Endometrial microvascular endothelial cells (primary cell): Measurements from ENCODE around the gene SMR3A. TPM values are rescaled to one million over a fixed set of nuclear protein-coding genes. Genes with fewer than 3 reads are reported as not detected.

Source experiments
- in situ Hi-C: cut with HindIII; loops from 2 replicates; pipeline ENCODE4 v1.10.0; 2017; ENCODE audit warnings: low sequenced_read_pairs, low pct_unique_long_range_greater_than_20kb; ENCODE audit errors: inconsistent ontology term
- total RNA-seq: library from RNA; depleted of rRNA; stranded (reverse); fragments of >200 nt; gene quantifications from one replicate; pipeline ENCODE4 v1.2.3, GENCODE V29; 2015; ENCODE audit errors: inconsistent ontology term

Gene SMR3A
- total RNA-seq = not detected

DNA sequence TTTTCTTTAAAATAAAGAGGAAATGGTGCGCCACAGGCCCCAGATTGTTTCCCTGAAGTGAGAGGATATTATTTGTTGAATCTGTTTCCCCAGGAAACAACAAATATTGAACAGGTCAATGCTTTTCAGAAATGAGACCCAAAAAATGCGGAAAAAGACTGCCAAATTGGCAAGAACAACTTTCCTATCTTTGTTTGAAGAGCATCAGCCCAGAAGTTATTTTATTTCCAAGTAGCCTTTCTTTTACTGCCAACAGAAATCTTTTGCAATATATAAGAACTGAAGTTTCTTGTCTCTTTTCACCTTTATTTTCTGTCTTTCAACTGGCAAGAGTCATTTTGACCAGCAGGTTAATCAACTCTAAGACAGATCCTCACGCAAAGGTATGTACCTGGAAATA, at the start of gene SMR3A:
SMR3A (plus strand) TSS at position 301 of the 400 bp plus-strand sequence. CDS start 1,356 bp downstream, outside the sequence.
- in situ Hi-C loops = no loop called here

DNA sequence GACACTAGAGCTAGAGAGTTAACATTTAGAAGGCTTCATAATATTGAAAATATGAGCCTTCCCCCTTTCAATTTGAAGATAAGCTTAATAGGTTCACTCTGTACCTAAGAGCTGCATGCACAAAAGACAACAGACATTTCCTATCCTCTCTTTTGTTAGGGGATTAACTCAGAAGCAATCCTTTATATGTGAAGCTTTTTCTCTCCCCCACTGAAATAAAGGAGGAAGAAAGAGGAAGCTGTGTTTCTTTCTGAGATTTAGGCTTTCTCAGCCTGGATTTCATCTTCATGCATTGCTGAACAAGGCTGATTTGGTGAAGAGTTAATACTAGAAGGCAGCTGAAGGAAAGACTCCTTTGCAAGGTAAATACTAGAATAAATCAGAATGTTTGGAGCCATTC, 46.8 kb upstream of the SMR3A start:
- in situ Hi-C loops = no loop called here

DNA sequence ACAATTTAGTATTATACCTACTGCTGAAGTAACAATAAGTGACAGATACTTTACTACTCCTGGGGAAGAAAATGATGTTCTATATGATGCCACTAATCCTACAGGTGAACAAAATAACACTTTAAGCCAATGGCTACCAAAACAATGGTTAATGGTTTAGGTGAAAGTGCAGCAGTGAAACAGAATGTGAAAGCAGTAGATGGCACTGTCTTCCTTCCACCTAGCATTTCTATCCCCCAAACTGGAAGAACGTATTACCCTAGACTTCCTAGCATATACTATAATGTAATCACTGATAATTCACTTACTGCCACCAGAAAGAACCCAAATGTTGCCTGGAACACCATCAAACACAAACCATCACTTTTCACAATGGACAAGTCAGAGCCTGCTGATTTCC, 44.6 kb upstream of the SMR3A start:
- in situ Hi-C loops = no loop called here

DNA sequence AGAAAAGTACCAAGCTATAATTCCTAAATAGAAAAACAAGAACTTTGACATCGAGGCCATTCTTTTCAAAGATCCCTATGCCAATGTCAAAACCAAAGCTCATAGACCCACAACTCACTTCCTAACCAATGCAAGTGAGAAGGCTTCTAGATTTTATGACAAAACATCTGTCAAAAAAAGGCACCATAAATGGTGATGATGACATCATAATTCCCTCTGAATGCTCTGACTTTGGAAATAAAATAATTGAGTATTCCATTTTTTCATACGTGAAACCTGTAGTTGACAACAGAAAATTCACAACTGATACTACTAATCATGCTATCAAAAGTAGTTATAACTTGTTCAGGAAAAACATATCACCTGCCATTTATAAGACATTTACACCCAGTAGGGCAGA, 34.5 kb upstream of the SMR3A start:
- in situ Hi-C loops = no loop called here

DNA sequence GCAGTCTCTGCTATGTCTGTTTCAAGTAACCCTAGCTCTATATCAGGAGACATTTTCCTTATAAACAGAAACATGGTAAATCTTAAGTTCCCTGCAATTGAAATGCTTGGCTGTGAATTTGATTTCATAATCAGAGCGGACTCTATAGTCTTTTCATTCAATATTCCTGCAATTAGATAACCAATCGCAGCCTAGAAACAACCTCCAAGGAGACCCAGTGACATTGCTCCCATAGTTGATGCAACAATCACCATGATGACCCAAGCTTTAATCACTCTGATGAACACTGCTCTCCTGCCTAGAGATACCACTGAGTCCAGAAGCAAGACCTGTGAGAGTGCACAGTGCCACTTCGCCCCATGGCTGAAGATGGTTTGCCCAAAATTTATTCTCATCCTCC, 25.9 kb upstream of the SMR3A start, which contains the start of gene CABS1:
CABS1 (plus strand) TSS at position 301 of the 400 bp plus-strand sequence; CDS start at position 360, 59 bp downstream.
- in situ Hi-C loops = no loop called here

DNA sequence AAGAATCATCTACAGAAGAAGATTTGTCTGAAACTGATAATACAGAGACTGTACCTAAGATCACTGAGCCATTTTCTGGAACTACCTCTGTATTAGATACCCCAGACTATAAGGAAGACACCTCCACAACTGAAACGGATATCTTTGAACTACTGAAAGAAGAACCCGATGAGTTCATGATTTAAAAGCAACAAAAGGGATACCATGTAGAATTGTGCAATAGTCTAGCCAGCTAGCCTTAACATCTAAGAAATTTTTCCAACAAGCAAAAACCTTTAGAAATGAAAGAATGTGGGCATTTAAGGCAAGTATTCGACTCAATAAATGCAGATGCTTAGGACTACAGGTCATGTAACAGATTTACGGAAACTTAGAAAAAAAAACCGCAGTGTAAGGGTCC, 24.5 kb upstream of the SMR3A start:
- in situ Hi-C loops = no loop called here

DNA sequence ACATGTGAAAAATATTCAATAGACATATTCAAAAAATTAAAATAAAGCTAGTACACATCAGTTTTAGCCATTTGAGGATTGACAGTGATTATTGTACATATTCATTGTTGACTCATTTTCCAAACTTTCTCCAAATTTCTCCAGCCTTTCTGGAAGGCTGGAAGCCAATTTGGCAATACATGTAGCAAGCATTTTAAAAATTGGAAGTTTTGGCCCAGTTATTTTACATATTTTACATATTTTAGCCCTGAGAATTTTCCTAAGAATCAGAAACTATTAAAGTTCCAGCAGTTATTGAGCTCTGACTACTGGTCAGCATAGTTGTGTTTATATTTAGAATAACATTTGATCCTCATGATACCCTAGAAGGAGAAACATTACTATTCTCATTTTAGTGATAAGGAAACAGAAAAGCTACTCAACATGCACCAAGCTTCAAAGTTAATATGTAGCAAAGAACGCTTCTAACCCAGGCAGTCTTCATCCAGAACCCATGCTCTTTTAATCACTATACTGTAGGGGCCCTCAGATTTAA, 22.6 kb upstream of the SMR3A start:
- in situ Hi-C loops = no loop called here

DNA sequence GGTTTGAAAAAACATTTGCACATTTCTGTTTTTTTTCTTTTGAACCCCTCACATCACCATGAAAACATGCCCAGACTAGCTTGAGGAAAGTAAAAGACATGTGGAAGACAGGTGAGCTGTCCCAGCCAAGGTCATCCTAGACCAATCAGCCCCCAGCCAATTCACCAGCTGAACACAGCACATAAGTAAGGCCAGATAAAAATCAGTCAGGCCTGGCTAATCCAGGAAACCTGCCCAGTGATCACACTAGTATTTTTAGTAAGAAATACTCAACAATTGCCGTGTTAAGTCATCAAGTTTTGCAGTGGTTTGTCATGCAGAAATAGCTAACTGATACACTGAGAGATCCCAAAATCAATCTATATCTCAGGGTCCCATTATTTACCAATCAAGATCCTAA, 4.4 kb upstream of the SMR3A start:
- in situ Hi-C loops = no loop called here

DNA sequence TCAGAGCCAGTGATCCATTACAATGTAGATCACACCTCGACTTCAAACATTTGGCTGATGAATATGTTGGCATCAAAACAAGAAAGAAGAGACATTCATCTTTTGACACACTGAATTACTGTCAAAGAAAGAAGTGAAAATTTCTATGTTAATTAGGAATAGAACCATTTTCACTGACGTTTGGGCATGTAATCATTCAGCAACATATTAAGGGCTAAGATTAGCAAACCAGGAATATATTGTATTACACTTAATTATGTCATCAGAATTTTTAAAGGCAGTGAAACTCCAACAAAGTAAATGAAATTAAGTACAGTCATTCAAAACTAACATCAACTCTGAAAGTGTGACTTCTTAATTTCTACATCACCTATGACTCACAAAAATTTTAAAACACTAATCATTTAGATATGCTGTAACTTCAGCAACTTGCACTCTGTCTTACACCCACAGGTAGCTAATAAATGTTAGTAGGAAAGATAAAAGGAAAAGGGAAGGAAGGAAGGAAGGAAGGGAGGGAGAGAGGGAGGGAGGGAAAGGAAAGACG, 1.4 kb upstream of the SMR3A start:
- in situ Hi-C loops = no loop called here

DNA sequence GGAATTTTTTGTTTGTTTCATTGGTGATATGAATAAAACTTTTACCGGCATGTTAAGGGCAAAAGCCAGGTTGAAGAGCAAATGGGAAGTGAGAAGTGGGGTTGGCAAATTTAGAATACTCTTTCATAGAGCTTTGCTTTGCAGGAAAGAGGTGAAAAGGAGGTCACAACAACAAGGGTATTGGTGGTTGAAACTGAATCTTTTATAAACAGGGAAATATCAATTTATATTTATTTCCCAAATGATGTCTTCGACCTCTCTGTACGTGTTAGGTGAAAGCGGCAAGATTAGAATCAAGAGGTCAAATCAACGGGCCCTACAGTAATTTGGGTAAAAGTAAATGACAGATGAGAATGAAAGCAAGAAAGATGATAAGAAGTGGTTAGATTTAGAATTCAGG, 3.4 kb downstream of the SMR3A start:
- in situ Hi-C loops = no loop called here

DNA sequence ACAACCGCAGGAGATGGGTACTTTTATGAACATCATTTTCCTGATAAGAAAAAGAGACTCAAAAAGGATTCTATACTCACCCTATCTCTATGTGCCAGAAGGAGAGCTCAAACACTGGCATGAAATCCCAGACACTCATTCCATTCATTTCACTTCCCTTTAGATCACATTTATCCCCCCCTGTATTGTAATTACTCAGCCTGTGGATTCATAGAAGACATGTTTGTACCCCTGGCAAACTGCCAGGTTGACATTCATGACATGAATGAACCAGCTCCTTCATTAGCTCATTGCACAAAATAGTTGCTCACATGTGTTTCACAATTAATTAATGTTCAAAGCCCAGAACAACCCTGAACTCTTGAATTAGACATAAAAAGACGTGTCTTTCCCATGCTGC, 4.9 kb downstream of the SMR3A start:
- in situ Hi-C loops = no loop called here

DNA sequence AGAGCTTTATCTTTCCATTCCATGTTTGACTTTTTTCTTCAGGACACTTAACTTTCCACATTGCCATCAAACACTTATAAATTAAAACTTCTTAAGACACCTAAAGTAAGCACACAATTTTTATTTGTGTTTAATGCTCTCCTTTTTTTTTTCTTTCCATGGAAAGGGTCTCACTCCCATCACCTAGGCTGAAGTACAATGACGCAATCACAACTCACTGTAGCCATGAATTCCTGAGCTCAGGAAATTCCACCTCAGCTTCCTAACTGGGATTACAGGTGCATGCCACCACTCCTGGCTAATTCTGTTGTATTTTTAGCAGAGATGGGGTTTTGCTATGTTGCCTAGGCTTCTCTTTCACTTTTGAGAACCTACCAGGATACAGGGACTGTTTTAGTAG, 7.3 kb downstream of the SMR3A start:
- in situ Hi-C loops = no loop called here

DNA sequence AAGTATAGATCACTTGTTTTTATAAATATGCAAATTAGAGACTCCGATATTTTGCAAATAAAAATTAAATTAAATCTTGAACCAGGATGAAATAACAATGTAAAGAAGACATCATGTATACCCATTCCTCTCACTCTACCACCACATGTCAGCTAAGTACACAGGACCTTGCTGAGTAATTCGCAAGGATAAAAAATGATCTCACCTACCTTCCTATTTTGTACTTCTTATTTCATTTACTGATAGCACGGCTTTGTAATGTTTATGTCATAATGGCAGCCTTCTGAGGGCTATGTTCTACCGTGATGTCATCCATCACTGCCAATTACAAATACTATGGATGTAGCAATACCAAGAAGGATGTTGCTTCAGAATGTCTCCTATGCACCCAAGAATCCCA, 11.4 kb downstream of the SMR3A start:
- in situ Hi-C loops = no loop called here

DNA sequence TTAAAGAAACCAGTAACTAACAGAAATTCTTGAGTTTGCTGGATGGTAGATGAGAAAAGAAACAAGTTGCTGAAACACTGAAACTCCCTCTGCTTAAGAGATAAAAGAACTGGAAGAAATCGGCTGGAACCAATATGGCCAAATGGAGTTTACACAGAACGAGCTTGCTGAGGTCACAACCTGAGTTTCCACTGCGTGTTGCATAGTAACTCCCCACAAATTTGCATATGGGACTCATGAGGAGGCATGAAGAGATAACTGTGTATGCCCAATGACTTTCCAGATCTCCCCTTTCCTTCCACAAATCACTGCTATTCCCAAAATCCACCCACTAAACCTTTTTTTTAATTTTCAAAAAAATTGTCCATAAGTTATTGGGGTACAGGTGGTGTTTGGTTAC, 12.2 kb downstream of the SMR3A start:
- in situ Hi-C loops = no loop called here

DNA sequence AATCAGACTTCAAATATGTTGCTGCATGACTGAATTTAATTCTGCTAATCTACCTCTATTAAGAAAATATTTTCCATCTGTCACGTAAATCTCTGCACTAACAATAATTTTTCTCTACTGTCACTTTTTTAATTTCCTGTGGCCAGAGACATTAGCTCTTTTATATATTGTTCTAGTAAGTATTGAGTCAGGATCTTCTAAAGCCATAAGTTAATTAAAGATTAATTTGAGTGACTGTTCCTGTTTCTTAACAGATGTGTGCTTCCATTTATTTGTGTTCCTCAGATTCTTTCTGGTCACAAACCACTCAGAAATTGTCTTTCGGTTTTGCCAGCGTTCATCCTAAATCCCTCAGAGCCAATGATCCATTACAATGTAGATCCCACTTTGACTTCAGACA, 20.0 kb downstream of the SMR3A start:
- in situ Hi-C loops = no loop called here

DNA sequence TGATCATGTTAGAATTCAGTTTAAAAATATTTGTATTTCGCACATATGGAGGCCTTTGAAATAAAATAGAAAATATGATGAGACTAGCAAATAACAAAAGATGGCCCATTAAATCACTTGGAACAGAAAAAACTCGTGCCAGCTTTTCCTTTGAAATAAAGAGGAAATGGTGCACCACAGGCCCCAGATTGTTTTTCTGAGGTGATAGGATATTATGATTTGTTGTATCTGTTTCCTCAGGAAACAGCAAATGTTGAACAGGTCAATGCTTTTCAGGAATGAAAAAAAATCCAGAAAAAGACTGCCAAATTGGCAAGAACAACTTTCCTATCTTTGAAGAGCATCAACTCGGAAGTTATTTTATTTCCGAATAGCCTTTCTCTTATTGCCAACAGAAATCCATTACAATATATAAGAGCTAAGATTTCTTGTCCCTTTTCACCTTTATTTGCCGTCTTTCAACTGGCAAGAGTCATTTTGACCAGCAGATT, 22.2 kb downstream of the SMR3A start, which contains the start of gene SMR3B:
SMR3B (plus strand) TSS at position 441 of the 491 bp plus-strand sequence. CDS start 1,380 bp downstream, outside the sequence.
- in situ Hi-C loops = no loop called here

DNA sequence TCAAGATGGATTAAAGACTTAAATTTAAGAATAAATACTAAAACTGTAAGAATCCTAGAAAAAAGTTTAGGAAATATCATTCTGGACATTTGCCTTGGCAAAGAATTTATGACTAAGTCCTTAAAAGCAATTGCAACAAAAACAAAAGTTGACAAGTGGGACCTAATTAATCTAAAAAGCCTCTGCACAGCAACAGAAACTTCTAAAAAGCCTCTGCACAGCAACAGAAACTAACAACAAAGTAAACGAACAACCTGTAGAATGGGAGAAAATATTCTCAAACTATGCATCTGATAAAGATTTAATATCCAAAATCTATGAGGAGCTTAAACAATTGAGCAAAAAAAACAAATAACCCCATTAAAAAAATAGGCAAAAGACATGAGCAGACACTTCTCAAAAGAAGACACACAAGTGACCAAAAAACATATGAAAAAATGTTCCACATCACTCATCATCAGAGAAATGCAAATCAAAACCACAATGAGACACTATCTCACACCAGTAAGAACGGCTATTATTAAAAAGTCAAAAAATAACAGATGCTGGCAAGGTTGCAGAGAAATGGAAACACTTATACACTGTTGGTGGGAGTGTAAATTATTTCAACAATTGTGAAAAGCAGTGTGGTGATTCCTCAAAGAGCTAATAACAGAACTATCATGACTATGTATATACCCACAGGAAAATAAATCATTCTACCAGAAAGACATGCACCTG, 31.7 kb downstream of the SMR3A start:
- in situ Hi-C loops = no loop called here

DNA sequence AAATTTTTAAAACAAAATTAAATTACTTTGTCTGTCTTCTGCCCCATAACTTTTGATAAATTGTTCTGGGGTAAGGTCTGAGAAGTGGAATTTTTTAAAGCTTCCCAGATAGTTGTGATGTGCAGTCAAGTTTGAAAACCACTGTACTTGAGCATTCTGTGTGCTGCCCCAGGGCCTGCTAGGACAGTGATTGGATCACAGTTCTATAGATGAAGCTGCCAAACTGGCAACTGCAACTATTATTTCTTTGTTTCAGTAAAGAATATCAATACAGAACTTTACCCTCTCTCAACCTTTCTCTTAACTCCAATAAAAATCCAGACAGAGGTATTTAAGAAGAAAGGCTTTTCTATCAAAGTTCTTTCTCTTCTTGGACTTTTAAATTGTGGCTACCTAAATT, 37.0 kb downstream of the SMR3A start, which contains the start of gene OPRPN:
OPRPN (plus strand) TSS at position 361 of the 400 bp plus-strand sequence. CDS start 1,346 bp downstream, outside the sequence.
- in situ Hi-C loops = no loop called here

DNA sequence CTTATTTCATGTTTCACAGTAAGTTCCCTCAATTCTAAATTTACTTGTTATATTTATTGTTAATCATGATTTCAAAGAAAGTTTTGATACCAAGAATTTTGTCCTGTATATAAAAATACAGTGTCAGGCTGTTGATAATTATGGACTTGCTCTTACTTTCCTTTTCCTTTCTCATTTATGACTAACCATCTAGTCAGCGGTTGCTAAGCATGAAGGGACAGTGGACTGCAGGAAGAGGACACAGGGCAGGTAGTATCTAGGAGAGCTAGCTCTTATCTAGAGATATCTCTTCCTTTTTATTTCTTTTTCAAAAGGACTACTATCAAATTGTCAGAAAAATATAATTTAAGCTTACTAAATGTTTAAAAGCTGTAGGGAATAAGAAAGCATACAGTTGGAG, 38.8 kb downstream of the SMR3A start:
- in situ Hi-C loops = no loop called here

DNA sequence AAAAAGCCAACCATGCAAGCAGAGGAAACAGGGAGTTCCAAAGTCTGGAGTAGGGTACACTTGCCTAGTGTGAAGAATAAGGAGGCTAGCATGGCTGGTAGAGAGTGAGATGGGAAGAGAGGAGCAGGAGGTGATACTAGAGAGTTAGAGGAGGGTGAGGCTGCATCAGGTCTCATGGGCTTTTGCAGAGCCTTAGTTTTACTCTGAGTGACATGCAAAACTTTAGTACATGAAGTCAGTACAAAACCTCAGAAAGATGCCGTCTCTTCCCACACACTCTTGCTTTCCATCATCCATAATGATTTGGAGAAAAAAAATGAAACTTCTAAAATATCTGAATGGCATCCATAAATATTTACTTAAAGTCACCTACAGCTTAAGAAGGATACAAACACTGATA, 42.2 kb downstream of the SMR3A start:
- in situ Hi-C loops = no loop called here
